ENCODE data around the gene PFN3. TPM values are rescaled to one million over a fixed set of nuclear protein-coding genes. Genes with fewer than 3 reads are reported as not detected.
A peak's percentile ranks its signal among the peaks of the same experiment; 100 is the strongest.

Gene PFN3
- total and polyA plus RNA-seq, 2 of the 13 experiments (the other 11 are each of a cell fraction or from before 2014, with no cell fraction given): not detected

- TF ChIP-seq ZNF710 (CRISPR knock-in tag; IDR thresholded peaks at IDR 0.05; ENCODE audit: borderline replicate concordance) (no peak), SRSF9 (IDR thresholded peaks at IDR 0.05; ENCODE audit: borderline replicate concordance, insufficient read depth, low read depth, low read length, poor library complexity, severe bottlenecking) (no peak), NR3C1 (CRISPR knock-in tag; IDR thresholded peaks at IDR 0.05) (no peak), CBX2 (IDR thresholded peaks at IDR 0.05; ENCODE audit: low read depth, low read length) (no peak), CBX2 (CRISPR knock-in tag; IDR thresholded peaks at IDR 0.05; ENCODE audit: low read depth) (no peak), SMARCC2 (IDR thresholded peaks at IDR 0.05) (no peak), CTCF (CRISPR knock-in tag; IDR thresholded peaks at IDR 0.05) (0 out of 2 replicates have a peak, but pooled peaks have one; percentile 6), SMYD3 (CRISPR knock-in tag; IDR thresholded peaks at IDR 0.05) (no peak), HIVEP1 (CRISPR knock-in tag; IDR thresholded peaks at IDR 0.05) (peak; percentile 53; the same call in 1 of the 2 replicates), SMC3 (IDR thresholded peaks at IDR 0.05; ENCODE audit: low read length) (no peak), TIGD3 (CRISPR knock-in tag; IDR thresholded peaks at IDR 0.05; ENCODE audit: borderline replicate concordance) (no peak), ZBTB49 (CRISPR knock-in tag; IDR thresholded peaks at IDR 0.05; ENCODE audit: borderline replicate concordance) (no peak), PTBP1 (IDR thresholded peaks at IDR 0.05; ENCODE audit: low read depth, low read length, poor library complexity, severe bottlenecking) (no peak), NFKBIZ (CRISPR knock-in tag; IDR thresholded peaks at IDR 0.05) (no peak), ZFP82 (CRISPR knock-in tag; IDR thresholded peaks at IDR 0.05; ENCODE audit: borderline replicate concordance) (no peak), GTF3A (CRISPR knock-in tag; conservative IDR thresholded peaks at IDR 0.05) (no peak), REPIN1 (CRISPR knock-in tag; IDR thresholded peaks at IDR 0.05; ENCODE audit: borderline replicate concordance, low read depth) (no peak), JARID2 (CRISPR knock-in tag; IDR thresholded peaks at IDR 0.05; ENCODE audit: insufficient replicate concordance) (no peak), MTF1 (CRISPR knock-in tag; IDR thresholded peaks at IDR 0.05) (no peak), ELF1 (CRISPR knock-in tag; IDR thresholded peaks at IDR 0.05) (no peak), KLF12 (CRISPR knock-in tag; IDR thresholded peaks at IDR 0.05; ENCODE audit: borderline replicate concordance) (0 out of 2 replicates have a peak, but pooled peaks have one; percentile 42), HDAC2 (CRISPR knock-in tag; IDR thresholded peaks at IDR 0.05) (no peak)
- TF ChIP-seq, protein P1, sequence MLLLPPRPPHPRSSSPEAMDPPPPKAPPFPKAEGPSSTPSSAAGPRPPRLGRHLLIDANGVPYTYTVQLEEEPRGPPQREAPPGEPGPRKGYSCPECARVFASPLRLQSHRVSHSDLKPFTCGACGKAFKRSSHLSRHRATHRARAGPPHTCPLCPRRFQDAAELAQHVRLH (CRISPR knock-in tag; IDR thresholded peaks at IDR 0.05; ENCODE audit: borderline replicate concordance, low read depth): no peak
Observed at GRCh38 chr5:177426566-177427210, 26.2 kb upstream of the PFN3 start, which contains the start of gene GRK6 (continued).

All from HepG2 (cell line).